Ishikawa (cell line): ENCODE measurements around the gene VCP.

Experiments
- CEBPB ChIP-seq: IDR thresholded peaks from 2 replicates; pipeline ENCODE4 v1.6.1; 2012
- CREB1 ChIP-seq: IDR thresholded peaks from 2 replicates; pipeline ENCODE4 v1.6.1; 2012; ENCODE audit warnings: low read depth
- EGR1 ChIP-seq: IDR thresholded peaks from 2 replicates; pipeline ENCODE4 v1.6.1; 2012
- EP300 ChIP-seq: IDR thresholded peaks from 2 replicates; pipeline ENCODE4 v1.6.1; 2012; ENCODE audit warnings: borderline replicate concordance
- FOXM1 ChIP-seq: IDR thresholded peaks from 2 replicates; pipeline ENCODE4 v1.6.1; 2012; ENCODE audit warnings: low read depth, borderline replicate concordance
- NFIC ChIP-seq: IDR thresholded peaks from 2 replicates; pipeline ENCODE4 v1.6.1; 2012
- RAD21 ChIP-seq: IDR thresholded peaks from 2 replicates; pipeline ENCODE4 v1.6.1; 2012; ENCODE audit warnings: low read depth
- TAF1 ChIP-seq: IDR thresholded peaks from 2 replicates; pipeline ENCODE4 v1.6.1; 2012; ENCODE audit warnings: low read depth, mild to moderate bottlenecking
- TCF12 ChIP-seq: IDR thresholded peaks from 2 replicates; pipeline ENCODE4 v1.6.1; 2012; ENCODE audit warnings: low read depth
- USF1 ChIP-seq: IDR thresholded peaks from 2 replicates; pipeline ENCODE4 v1.6.1; 2012
- YY1 ChIP-seq: IDR thresholded peaks from 2 replicates; pipeline ENCODE4 v1.6.1; 2012; ENCODE audit warnings: low read depth
- ZBTB7A ChIP-seq: IDR thresholded peaks from 2 replicates; pipeline ENCODE4 v1.6.1; 2012; ENCODE audit warnings: low read depth
- TF ChIP-seq, protein P1 (sequence below): IDR thresholded peaks from 2 replicates; pipeline ENCODE4 v1.6.1; 2012; ENCODE audit warnings: low read depth, mild to moderate bottlenecking
- TF ChIP-seq, protein P2 (sequence below): IDR thresholded peaks from 2 replicates; pipeline ENCODE4 v1.6.1; 2012

GRCh38 chr9:35048511-35048910 lies 23.9 kb downstream of the VCP start:
- TF ChIP-seq EP300 (no peak), YY1 (no peak), USF1 (no peak), EGR1 (no peak), CEBPB (no peak), RAD21 (no peak), TCF12 (no peak), CREB1 (no peak), TAF1 (no peak), FOXM1 (no peak), ZBTB7A (no peak), NFIC (no peak)
- TF ChIP-seq, protein P1, sequence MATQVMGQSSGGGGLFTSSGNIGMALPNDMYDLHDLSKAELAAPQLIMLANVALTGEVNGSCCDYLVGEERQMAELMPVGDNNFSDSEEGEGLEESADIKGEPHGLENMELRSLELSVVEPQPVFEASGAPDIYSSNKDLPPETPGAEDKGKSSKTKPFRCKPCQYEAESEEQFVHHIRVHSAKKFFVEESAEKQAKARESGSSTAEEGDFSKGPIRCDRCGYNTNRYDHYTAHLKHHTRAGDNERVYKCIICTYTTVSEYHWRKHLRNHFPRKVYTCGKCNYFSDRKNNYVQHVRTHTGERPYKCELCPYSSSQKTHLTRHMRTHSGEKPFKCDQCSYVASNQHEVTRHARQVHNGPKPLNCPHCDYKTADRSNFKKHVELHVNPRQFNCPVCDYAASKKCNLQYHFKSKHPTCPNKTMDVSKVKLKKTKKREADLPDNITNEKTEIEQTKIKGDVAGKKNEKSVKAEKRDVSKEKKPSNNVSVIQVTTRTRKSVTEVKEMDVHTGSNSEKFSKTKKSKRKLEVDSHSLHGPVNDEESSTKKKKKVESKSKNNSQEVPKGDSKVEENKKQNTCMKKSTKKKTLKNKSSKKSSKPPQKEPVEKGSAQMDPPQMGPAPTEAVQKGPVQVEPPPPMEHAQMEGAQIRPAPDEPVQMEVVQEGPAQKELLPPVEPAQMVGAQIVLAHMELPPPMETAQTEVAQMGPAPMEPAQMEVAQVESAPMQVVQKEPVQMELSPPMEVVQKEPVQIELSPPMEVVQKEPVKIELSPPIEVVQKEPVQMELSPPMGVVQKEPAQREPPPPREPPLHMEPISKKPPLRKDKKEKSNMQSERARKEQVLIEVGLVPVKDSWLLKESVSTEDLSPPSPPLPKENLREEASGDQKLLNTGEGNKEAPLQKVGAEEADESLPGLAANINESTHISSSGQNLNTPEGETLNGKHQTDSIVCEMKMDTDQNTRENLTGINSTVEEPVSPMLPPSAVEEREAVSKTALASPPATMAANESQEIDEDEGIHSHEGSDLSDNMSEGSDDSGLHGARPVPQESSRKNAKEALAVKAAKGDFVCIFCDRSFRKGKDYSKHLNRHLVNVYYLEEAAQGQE: no peak
- TF ChIP-seq, protein P2, sequence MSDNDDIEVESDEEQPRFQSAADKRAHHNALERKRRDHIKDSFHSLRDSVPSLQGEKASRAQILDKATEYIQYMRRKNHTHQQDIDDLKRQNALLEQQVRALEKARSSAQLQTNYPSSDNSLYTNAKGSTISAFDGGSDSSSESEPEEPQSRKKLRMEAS: no peak
